Tibial artery (tissue), 4 donors: ENCODE results near the gene AP3B1.

ENCODE experiments used
- DNase-seq, 2 donors: peaks; one replicate each; pipeline ENCODE4 v3.0.0-alpha.2; 2019
- H3K27ac ChIP-seq, 2 donors: fragments of 200-600 bp; sonication (generic) in 1 of 2; 1 replicate in 1 of 2; 2 replicates in 1 of 2; pipeline ENCODE4 v1.5.1; 2018 to 2019; ENCODE audit warnings: mild to moderate bottlenecking in 1 of 2
- H3K27me3 ChIP-seq, 2 donors: fragments of 200-600 bp; sonication (generic) in 1 of 2; one replicate each; pipeline versions ENCODE4 v1.5.1 to v1.6.0; 2016 to 2019
- H3K36me3 ChIP-seq, 3 donors: fragments of 200-600 bp; sonication (generic) in 2 of 3; one replicate each; pipeline ENCODE4 v1.5.1; 2016 to 2019; ENCODE audit warnings: mild to moderate bottlenecking in 2 of 3
- H3K4me1 ChIP-seq, 4 donors: fragments of 200-600 bp; sonication (generic) in 2 of 4; 1 replicate in 3 of 4; 2 replicates in 1 of 4; pipeline ENCODE4 v1.5.1; 2016 to 2019
- H3K4me3 ChIP-seq, 2 donors: fragments of 200-600 bp; sonication (generic) in 1 of 2; 1 replicate in 1 of 2; 2 replicates in 1 of 2; pipeline ENCODE4 v1.5.1; 2018 to 2019; ENCODE audit warnings: mild to moderate bottlenecking in 2 of 2
- H3K9me3 ChIP-seq, 3 donors: fragments of 200-600 bp; sonication (generic) in 1 of 3; one replicate each; pipeline ENCODE4 v1.5.1; 2016 to 2019
- CTCF ChIP-seq, 2 experiments: fragments of 200-600 bp in 1 of 2; fragments of 450-650 bp in 1 of 2; IDR thresholded peaks; one replicate each; pipeline ENCODE4 v1.5.1; 2017 to 2019; ENCODE audit warnings: antibody characterized with exemption in 2 of 2, mild to moderate bottlenecking in 1 of 2, moderate library complexity in 1 of 2
- intact Hi-C: fragments of 100-400 bp; cut with DNase I; formaldehyde crosslinking; loops from one replicate; pipeline ENCODE4 v1.15.0; 2023; ENCODE audit warnings: low total_unique reads

Gene AP3B1

GRCh38 chr5:77972469-77973252, 321.8 kb downstream of the AP3B1 start:
- Histone ChIP-seq H3K36me3 (no peaks in the 10 kb centered on the region), H3K27me3 (peaks cover 0 to 36% of the 10 kb centered on the region in 2 donors), H3K27ac (no peak overlapping the region), H3K9me3 (no peaks in the 10 kb centered on the region), H3K4me1 (peaks cover 0 to 19% (median 13%) of the 10 kb centered on the region in 4 donors), H3K4me3 (peak overlapping the region; percentile 43 to 51)
- TF ChIP-seq CTCF (IDR thresholded peaks at IDR 0.05): no peak
- DNase-seq: no peak
- intact Hi-C loops: no loop called here

GRCh38 chr5:77971776-77972468, 322.6 kb downstream of the AP3B1 start:
- TF ChIP-seq CTCF (IDR thresholded peaks at IDR 0.05): no peak
- Histone ChIP-seq H3K36me3 (no peaks in the 10 kb centered on the region), H3K27ac (no peak overlapping the region), H3K27me3 (peaks cover 0 to 36% of the 10 kb centered on the region in 2 donors), H3K9me3 (no peaks in the 10 kb centered on the region), H3K4me1 (peaks cover 0 to 19% (median 13%) of the 10 kb centered on the region in 4 donors), H3K4me3 (peak overlapping the region; percentile 43 to 51)
- DNase-seq: no peak
- intact Hi-C loops: no loop called here

DNA sequence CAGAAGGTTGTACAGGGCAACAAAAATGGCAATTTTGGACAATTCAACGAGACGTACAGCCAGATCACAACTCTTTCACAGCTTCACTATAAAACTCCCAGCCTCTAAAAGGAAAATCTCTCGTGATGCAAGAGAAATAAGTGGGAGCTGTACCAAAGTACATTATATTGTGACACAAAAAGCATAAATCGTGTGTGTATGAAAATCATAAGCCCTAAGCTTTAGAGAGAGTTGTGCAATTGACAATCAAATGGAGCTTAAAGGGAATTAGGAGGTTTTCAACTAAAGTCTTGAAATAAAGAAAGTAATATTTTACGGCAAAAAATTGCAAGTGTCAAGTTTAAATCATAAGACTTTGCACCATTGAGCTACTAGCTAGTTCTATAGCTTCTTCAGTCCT, 323.6 kb downstream of the AP3B1 start:
- Histone ChIP-seq H3K27ac (no peak overlapping the region), H3K4me3 (no peak overlapping the region), H3K36me3 (no peaks in the 10 kb centered on the region), H3K4me1 (peaks cover 0 to 19% (median 13%) of the 10 kb centered on the region in 4 donors), H3K9me3 (no peaks in the 10 kb centered on the region), H3K27me3 (peaks cover 0 to 36% of the 10 kb centered on the region in 2 donors)
- intact Hi-C loops: no loop called here
- no peak for DNase-seq
- TF ChIP-seq CTCF (IDR thresholded peaks at IDR 0.05): no peak

DNA sequence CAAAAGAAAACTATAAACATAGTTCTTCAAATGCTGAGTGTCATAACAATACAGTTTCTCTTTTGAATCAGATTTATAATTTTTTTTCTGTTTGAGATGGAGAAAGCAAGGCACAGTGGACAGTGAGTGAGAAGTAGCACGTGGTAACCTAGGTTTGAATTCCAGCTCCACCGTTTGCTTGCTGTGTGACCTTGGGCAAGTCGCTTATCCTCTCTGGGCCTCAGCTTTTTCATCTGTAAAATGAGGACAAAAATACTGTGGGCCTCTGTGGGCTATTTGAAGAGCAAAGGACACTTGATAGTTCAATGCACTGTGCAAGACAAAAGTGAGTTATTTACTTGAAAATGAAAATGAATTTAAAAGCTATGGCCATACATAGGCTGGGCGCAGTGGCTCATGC, 330.7 kb downstream of the AP3B1 start:
- Histone ChIP-seq H3K9me3 (no peaks in the 10 kb centered on the region), H3K36me3 (no peaks in the 10 kb centered on the region), H3K4me3 (no peak overlapping the region), H3K27ac (no peak overlapping the region), H3K4me1 (no peaks in the 10 kb centered on the region), H3K27me3 (peaks cover 0 to 10% of the 10 kb centered on the region in 2 donors)
- DNase-seq: no peak
- no peak for TF ChIP-seq CTCF (IDR thresholded peaks at IDR 0.05)
- intact Hi-C loops: no loop called here

DNA sequence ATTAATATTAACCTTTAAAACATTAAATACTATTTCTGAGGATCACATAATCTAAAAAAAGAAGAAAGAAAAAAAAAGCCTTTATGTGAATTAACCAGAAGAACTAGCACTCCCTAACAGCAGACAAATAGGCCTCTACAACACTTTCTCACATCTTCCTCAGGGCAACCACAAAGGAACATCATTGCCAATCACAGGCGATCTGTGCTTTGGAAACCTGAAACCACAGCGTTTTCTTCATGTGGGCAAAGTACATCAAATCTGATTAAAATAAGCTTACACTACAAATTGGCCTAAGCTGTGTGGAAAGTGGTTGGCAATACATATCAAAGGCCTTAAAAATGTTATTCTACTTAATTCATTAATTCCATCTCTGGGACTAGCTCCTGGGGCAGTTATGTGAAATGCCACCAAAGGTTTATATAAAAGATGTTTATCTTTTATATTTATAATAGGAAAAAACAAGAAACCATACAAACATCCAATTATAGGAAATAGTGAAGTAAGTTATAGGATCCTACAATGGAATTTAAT, 333.6 kb downstream of the AP3B1 start:
- DNase-seq: no peak
- intact Hi-C loops: no loop called here
- no peak overlapping the region for H3K27ac ChIP-seq
- H3K36me3 ChIP-seq: no peaks in the 10 kb centered on the region
- H3K9me3 ChIP-seq: no peaks in the 10 kb centered on the region
- peaks cover 0 to 28% of the 10 kb centered on the region in 2 donors for H3K27me3 ChIP-seq
- peaks cover 0 to 6% (median 0%) of the 10 kb centered on the region in 4 donors for H3K4me1 ChIP-seq
- no peak overlapping the region for H3K4me3 ChIP-seq
- no peak for TF ChIP-seq CTCF (IDR thresholded peaks at IDR 0.05)
